ENCODE results near the gene FUT4. TPM values are rescaled to one million over a fixed set of nuclear protein-coding genes. Genes with fewer than 3 reads are reported as not detected.

Gene FUT4
- total and polyA plus RNA-seq, 2 experiments from 2014 or later, result 2.3 to 5.0 TPM

GRCh38 chr11:94586546-94586945 is 42.8 kb downstream of the FUT4 start:
- H3K9me3 ChIP-seq (ENCODE audit: low read depth), result no peaks in the 10 kb centered on the region
- no peaks in the 10 kb centered on the region for H3K36me3 ChIP-seq
- TF ChIP-seq, protein P1, sequence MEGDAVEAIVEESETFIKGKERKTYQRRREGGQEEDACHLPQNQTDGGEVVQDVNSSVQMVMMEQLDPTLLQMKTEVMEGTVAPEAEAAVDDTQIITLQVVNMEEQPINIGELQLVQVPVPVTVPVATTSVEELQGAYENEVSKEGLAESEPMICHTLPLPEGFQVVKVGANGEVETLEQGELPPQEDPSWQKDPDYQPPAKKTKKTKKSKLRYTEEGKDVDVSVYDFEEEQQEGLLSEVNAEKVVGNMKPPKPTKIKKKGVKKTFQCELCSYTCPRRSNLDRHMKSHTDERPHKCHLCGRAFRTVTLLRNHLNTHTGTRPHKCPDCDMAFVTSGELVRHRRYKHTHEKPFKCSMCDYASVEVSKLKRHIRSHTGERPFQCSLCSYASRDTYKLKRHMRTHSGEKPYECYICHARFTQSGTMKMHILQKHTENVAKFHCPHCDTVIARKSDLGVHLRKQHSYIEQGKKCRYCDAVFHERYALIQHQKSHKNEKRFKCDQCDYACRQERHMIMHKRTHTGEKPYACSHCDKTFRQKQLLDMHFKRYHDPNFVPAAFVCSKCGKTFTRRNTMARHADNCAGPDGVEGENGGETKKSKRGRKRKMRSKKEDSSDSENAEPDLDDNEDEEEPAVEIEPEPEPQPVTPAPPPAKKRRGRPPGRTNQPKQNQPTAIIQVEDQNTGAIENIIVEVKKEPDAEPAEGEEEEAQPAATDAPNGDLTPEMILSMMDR (IDR thresholded peaks at IDR 0.05; ENCODE audit: low read depth, low read length), result no peak
- H3K27ac ChIP-seq, result no peak overlapping the region
- H3K4me1 ChIP-seq (ENCODE audit: low read depth), result peaks cover 6% of the 10 kb centered on the region
- DNase-seq (ENCODE audit: low read depth in 1 of 2, low spot score in 1 of 2), result no peak
- no peak overlapping the region for H3K4me3 ChIP-seq
- no peaks in the 10 kb centered on the region for H3K27me3 ChIP-seq

DNA sequence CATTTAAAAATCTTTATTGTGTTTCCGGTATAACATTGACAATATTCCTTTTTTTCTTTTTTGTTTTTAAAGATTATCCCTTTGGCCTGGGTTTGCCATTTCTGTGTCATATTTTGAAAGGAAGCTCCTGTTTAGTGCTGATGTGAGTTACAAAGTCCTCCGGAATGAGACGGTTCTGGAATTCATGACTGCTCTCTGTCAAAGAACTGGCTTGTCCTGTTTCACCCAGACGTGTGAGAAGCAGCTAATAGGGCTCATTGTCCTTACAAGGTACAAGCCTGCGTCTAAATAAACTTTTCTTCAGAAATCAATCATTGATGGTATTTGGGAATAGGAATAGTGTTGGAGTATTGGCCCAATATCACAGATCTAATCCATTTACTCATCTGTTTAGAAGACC is 43.3 kb downstream of the FUT4 start:
- Histone ChIP-seq H3K36me3 (no peaks in the 10 kb centered on the region), H3K9me3 (ENCODE audit: low read depth) (no peaks in the 10 kb centered on the region), H3K27me3 (peaks cover 4% of the 10 kb centered on the region), H3K27ac (no peak overlapping the region), H3K4me1 (ENCODE audit: low read depth) (peaks cover 6% of the 10 kb centered on the region), H3K4me3 (no peak overlapping the region)
- DNase-seq (ENCODE audit: low read depth in 1 of 2, low spot score in 1 of 2), result no peak
- TF ChIP-seq, protein P1 (IDR thresholded peaks at IDR 0.05; ENCODE audit: low read depth, low read length), result no peak

DNA sequence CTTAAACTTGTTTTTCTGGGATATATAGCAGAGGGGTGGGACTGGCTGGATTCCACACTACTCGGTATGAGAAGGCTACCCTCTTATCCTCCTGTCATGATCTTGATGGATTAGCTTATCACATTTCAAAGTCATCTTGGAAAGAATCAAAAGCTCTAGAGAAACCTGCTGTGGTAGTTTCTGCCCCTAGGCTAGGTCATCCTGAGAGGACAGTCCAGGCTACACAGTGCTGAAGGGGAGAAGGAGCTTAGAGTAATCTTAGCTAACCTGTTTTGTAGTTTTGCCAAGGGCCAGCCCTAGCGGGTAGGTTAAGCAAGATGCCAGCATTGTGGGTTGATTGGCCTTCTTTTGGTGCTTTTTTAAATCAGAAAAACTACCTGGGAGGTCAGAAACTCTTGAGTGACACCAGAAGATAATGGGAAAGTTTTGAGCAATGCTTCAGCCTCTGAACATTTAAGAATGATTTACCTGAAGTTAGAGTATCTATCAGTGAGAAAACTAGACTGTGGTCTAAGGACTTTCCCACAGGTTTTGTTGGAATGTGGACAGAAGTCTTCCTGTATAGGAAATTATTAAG is 44.7 kb downstream of the FUT4 start:
- peaks cover 8% of the 10 kb centered on the region for H3K27me3 ChIP-seq
- no peak overlapping the region for H3K4me3 ChIP-seq
- no peaks in the 10 kb centered on the region for H3K9me3 ChIP-seq (ENCODE audit: low read depth)
- no peak overlapping the region for H3K27ac ChIP-seq
- peaks cover 6% of the 10 kb centered on the region for H3K4me1 ChIP-seq (ENCODE audit: low read depth)
- no peaks in the 10 kb centered on the region for H3K36me3 ChIP-seq
- TF ChIP-seq, protein P1 (IDR thresholded peaks at IDR 0.05; ENCODE audit: low read depth, low read length), result no peak
- DNase-seq (ENCODE audit: low read depth in 1 of 2, low spot score in 1 of 2), result no peak

GRCh38 chr11:94590352-94591041 is 46.8 kb downstream of the FUT4 start:
- Histone ChIP-seq H3K36me3 (no peaks in the 10 kb centered on the region), H3K27me3 (peaks cover 8% of the 10 kb centered on the region), H3K27ac (no peak overlapping the region), H3K4me3 (no peak overlapping the region), H3K9me3 (ENCODE audit: low read depth) (no peaks in the 10 kb centered on the region), H3K4me1 (ENCODE audit: low read depth) (peaks cover 6% of the 10 kb centered on the region)
- TF ChIP-seq, protein P1 (IDR thresholded peaks at IDR 0.05; ENCODE audit: low read depth, low read length), result no peak
- DNase-seq (ENCODE audit: low read depth in 1 of 2, low spot score in 1 of 2), result no peak

DNA sequence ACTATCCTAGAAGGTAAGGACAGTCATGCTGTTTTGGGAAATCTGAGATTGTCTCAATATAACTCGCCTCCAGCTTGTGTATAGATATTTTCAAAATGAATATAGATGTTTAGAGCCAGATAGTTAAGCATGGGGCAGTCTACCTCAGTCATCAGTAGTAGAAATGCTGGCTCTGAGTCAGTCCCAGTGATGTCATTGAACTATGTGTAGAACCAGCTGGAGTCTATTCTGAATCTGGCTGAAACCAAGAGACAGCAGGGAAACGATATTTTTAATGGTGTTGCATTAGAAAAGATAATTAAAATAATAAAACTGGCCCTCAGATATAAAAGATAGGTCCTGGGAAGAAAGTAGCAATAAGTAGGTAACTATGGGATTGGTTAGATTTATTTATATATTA is 49.3 kb downstream of the FUT4 start:
- H3K4me1 ChIP-seq (ENCODE audit: low read depth), result no peaks in the 10 kb centered on the region
- H3K27ac ChIP-seq, result no peak overlapping the region
- peak in 1 of 2 donors; percentile 20 for DNase-seq (ENCODE audit: low read depth in 1 of 2, low spot score in 1 of 2)
- H3K27me3 ChIP-seq, result peaks cover 8% of the 10 kb centered on the region
- TF ChIP-seq, protein P1 (IDR thresholded peaks at IDR 0.05; ENCODE audit: low read depth, low read length), result no peak
- no peaks in the 10 kb centered on the region for H3K36me3 ChIP-seq
- H3K9me3 ChIP-seq (ENCODE audit: low read depth), result no peaks in the 10 kb centered on the region
- no peak overlapping the region for H3K4me3 ChIP-seq

All from cardiac muscle cell (in vitro differentiated cells and primary cell).